MM.1S (cell line): ENCODE results near the gene POP7.

ENCODE experiments used
- DNase-seq: peaks from one replicate; pipeline ENCODE4 v3.0.0-alpha.2; 2015
- H2AFZ ChIP-seq: fragments of 300-600 bp; sonication (generic); 2 replicates; pipeline ENCODE4 v1.6.0; 2016; ENCODE audit warnings: antibody characterized with exemption, low read length
- H3F3A ChIP-seq: fragments of 300-600 bp; sonication (generic); 2 replicates; pipeline ENCODE4 v1.6.1; 2016; ENCODE audit warnings: mild to moderate bottlenecking, antibody characterized with exemption, low read length, moderate library complexity, mixed read lengths; ENCODE audit not compliant: insufficient read depth
- H3K27ac ChIP-seq: fragments of 300-600 bp; sonication (generic); 2 replicates; pipeline ENCODE4 v1.5.1; 2016; ENCODE audit warnings: mild to moderate bottlenecking, low read length
- H3K27me3 ChIP-seq: fragments of 300-600 bp; sonication (generic); replicated peaks from 2 replicates; pipeline ENCODE4 v1.6.0; 2016; ENCODE audit warnings: low read length; ENCODE audit not compliant: insufficient read depth
- H3K36me3 ChIP-seq: fragments of 300-600 bp; sonication (generic); replicated peaks from 2 replicates; pipeline ENCODE4 v1.6.1; 2016; ENCODE audit warnings: mild to moderate bottlenecking, low read length, mixed read lengths; ENCODE audit not compliant: insufficient read depth
- H3K4me1 ChIP-seq: fragments of 300-600 bp; sonication (generic); 2 replicates; pipeline ENCODE4 v1.6.1; 2016; ENCODE audit warnings: low read length, mixed read lengths
- H3K4me2 ChIP-seq: fragments of 300-600 bp; sonication (generic); 2 replicates; pipeline ENCODE4 v1.6.0; 2016; ENCODE audit warnings: low read depth, low read length
- H3K4me3 ChIP-seq: fragments of 300-600 bp; sonication (generic); 2 replicates; pipeline ENCODE4 v1.5.1; 2016; ENCODE audit warnings: low read length, mixed read lengths
- H3K79me2 ChIP-seq: fragments of 300-600 bp; sonication (generic); 2 replicates; pipeline ENCODE4 v1.6.1; 2016; ENCODE audit warnings: mixed run types, low read length, mixed read lengths
- H3K9ac ChIP-seq: fragments of 300-600 bp; sonication (generic); 2 replicates; pipeline ENCODE4 v1.6.1; 2016; ENCODE audit warnings: low read length, mixed read lengths
- H3K9me2 ChIP-seq: fragments of 300-600 bp; sonication (generic); replicated peaks from 2 replicates; pipeline ENCODE4 v1.6.1; 2016; ENCODE audit warnings: mild to moderate bottlenecking, low read length, mixed read lengths; ENCODE audit not compliant: insufficient read depth
- H3K9me3 ChIP-seq: fragments of 300-600 bp; sonication (generic); replicated peaks from 2 replicates; pipeline ENCODE4 v1.6.1; 2016; ENCODE audit warnings: mild to moderate bottlenecking, low read length, mixed read lengths; ENCODE audit not compliant: insufficient read depth
- H4K20me1 ChIP-seq: fragments of 300-600 bp; sonication (generic); 2 replicates; pipeline ENCODE4 v1.6.1; 2016; ENCODE audit warnings: mild to moderate bottlenecking, low read length, moderate library complexity, mixed read lengths; ENCODE audit not compliant: insufficient read depth
- EZH2 ChIP-seq: fragments of 300-600 bp; sonication (generic); optimal IDR thresholded peaks from 2 replicates; pipeline ENCODE3; 2017; ENCODE audit warnings: low read depth, mild to moderate bottlenecking, antibody characterized with exemption, low read length, mixed read lengths
- EZH2phosphoT487 ChIP-seq: fragments of 300-600 bp; sonication (generic); IDR thresholded peaks from 2 replicates; pipeline ENCODE4 v1.6.1; 2018; ENCODE audit warnings: antibody characterized with exemption, low read length
- TF ChIP-seq, protein P1 (sequence below): fragments of 300-600 bp; sonication (generic); IDR thresholded peaks from 2 replicates; pipeline ENCODE4 v1.5.1; 2016; ENCODE audit warnings: antibody characterized with exemption, low read length, mixed read lengths

The POP7 gene

DNA sequence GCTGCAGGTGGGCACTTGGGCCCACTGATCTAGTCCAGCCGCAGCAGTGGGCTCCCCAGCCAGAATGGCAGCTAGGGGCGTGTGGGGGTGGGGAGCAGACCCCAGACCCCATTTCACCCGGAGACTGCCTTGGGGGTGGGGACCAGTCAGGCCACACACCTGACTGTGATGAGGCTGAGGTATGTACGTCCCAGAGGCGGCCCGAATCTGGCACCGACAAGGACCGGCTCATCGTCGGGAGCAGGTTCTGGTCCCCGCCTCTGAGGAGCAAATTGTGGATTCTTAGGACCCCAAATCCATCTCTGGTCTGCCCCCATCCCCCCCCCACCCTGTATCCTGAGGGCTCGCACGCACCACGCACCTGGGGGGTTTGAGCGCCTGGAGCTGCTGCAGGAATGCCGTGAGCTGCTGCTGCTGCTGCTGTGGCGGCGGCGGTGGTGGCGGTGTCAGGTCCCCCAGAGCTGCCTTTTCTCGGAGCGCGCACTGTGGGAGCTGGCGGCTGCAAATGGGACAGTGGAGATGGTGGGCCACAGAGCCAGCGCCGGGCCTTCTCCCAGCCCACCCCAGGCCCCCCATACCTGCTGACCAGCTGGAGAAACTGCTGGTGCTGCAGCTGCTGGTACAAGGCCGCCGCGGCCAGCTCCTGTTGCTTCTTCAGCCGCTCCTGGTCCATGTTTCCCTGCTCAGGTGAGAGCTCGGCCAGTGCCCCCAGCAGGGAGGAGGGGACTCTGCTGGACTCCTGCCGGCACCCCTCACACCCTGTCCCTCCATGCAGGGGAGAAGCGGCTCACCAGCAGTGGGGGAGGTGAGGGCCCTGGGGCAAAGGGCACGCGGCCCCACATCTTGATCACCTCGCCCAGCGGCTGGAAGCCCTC lies 22.0 kb upstream of the POP7 start:
- H3K9me2 ChIP-seq: no peaks in the 10 kb centered on the region
- H3K4me3 ChIP-seq: no peak overlapping the region
- H3K4me2 ChIP-seq: no peak overlapping the region
- no peak for DNase-seq
- no peaks in the 10 kb centered on the region for H3K9me3 ChIP-seq
- no peak overlapping the region for H2AFZ ChIP-seq
- 0 out of 2 replicates have a peak, but pooled peaks cover 3% of the 10 kb centered on the region for H3K36me3 ChIP-seq
- H3K9ac ChIP-seq: no peak overlapping the region
- no peaks in the 10 kb centered on the region for H4K20me1 ChIP-seq
- no peak for TF ChIP-seq EZH2
- TF ChIP-seq, protein P1, sequence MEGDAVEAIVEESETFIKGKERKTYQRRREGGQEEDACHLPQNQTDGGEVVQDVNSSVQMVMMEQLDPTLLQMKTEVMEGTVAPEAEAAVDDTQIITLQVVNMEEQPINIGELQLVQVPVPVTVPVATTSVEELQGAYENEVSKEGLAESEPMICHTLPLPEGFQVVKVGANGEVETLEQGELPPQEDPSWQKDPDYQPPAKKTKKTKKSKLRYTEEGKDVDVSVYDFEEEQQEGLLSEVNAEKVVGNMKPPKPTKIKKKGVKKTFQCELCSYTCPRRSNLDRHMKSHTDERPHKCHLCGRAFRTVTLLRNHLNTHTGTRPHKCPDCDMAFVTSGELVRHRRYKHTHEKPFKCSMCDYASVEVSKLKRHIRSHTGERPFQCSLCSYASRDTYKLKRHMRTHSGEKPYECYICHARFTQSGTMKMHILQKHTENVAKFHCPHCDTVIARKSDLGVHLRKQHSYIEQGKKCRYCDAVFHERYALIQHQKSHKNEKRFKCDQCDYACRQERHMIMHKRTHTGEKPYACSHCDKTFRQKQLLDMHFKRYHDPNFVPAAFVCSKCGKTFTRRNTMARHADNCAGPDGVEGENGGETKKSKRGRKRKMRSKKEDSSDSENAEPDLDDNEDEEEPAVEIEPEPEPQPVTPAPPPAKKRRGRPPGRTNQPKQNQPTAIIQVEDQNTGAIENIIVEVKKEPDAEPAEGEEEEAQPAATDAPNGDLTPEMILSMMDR: no peak
- no peak for TF ChIP-seq EZH2phosphoT487
- H3K27me3 ChIP-seq: no peaks in the 10 kb centered on the region
- no peak overlapping the region for H3K27ac ChIP-seq
- H3F3A ChIP-seq: peaks cover 8% of the 10 kb centered on the region; the same call in 1 of the 2 replicates
- H3K4me1 ChIP-seq: no peaks in the 10 kb centered on the region
- H3K79me2 ChIP-seq: peaks cover 8% of the 10 kb centered on the region

DNA sequence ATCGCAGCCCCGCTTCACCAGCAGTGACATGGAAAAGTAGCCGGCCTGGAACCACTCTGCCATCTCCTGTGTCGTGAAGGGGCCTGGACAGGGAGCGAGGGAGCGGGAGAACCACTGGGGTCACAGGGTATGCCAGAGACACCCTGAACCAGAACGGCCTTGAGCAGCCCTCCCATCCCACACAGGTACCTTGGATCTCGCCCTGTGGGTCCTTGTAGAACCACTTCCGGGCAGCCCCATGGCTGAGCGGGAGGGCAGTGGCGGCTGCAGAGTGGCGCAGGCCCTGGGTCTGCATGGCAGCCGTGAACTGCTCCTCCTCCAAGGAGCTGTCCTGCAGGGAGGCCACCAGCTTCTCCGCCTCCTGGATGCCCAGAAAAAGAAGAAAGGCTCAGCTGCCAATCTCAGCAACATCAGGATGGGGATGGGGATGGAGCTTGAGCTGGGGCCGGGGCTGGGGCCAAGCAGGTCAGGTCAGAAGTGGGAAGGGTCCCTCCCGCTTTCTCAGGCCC lies 21.3 kb upstream of the POP7 start:
- H3K4me2 ChIP-seq: no peak overlapping the region
- no peaks in the 10 kb centered on the region for H3K4me1 ChIP-seq
- H4K20me1 ChIP-seq: no peaks in the 10 kb centered on the region
- no peak overlapping the region for H2AFZ ChIP-seq
- H3K9me3 ChIP-seq: no peaks in the 10 kb centered on the region
- H3K27me3 ChIP-seq: no peaks in the 10 kb centered on the region
- H3K4me3 ChIP-seq: no peak overlapping the region
- H3K9ac ChIP-seq: no peak overlapping the region
- TF ChIP-seq, protein P1: no peak
- no peak for TF ChIP-seq EZH2
- no peak for TF ChIP-seq EZH2phosphoT487
- H3K9me2 ChIP-seq: no peaks in the 10 kb centered on the region
- H3K79me2 ChIP-seq: peaks cover 15% of the 10 kb centered on the region
- H3K36me3 ChIP-seq: 0 out of 2 replicates have a peak, but pooled peaks cover 3% of the 10 kb centered on the region
- DNase-seq: no peak
- H3F3A ChIP-seq: peaks cover 8% of the 10 kb centered on the region; the same call in 1 of the 2 replicates
- H3K27ac ChIP-seq: no peak overlapping the region

DNA sequence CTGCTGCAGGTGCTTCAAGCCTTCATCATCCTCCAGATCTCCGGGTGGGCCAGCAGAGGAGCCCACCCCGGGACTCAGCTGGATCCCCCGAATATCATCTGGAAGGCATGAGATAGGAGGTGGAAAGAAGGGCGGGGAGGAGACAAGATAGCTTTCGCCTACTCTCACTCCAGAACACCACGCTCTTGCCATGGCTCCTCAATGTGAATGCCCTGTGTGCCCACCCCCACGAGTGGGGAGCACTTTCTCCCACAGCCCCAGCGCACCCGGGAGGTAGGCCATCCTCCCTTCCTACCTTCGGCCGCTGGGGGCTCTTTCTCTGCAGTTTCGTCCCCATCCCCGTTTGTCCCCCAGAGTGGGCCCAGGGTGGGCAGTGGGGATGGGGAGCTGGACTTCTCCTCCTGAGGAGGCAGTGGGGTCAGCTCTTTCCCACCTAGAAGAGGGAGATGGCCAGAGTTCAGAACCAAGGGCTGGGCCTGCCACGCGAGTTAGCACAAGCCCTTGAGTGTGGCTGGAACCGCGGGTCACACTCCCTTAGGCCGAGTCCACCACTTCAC lies 20.8 kb upstream of the POP7 start:
- H3K27ac ChIP-seq: no peak overlapping the region
- H4K20me1 ChIP-seq: no peaks in the 10 kb centered on the region
- H3K27me3 ChIP-seq: no peaks in the 10 kb centered on the region
- TF ChIP-seq, protein P1: no peak
- no peak for TF ChIP-seq EZH2
- TF ChIP-seq EZH2phosphoT487: no peak
- peaks cover 8% of the 10 kb centered on the region; the same call in 1 of the 2 replicates for H3F3A ChIP-seq
- H3K9me3 ChIP-seq: no peaks in the 10 kb centered on the region
- H3K4me2 ChIP-seq: no peak overlapping the region
- H3K79me2 ChIP-seq: peaks cover 21% of the 10 kb centered on the region
- H3K4me1 ChIP-seq: no peaks in the 10 kb centered on the region
- no peak overlapping the region for H3K4me3 ChIP-seq
- H3K36me3 ChIP-seq: 0 out of 2 replicates have a peak, but pooled peaks cover 3% of the 10 kb centered on the region
- H3K9me2 ChIP-seq: no peaks in the 10 kb centered on the region
- H2AFZ ChIP-seq: no peak overlapping the region
- no peak for DNase-seq
- no peak overlapping the region for H3K9ac ChIP-seq
